ENCODE results near the gene RPL23.

The RPL23 gene

GRCh38 chr17:38853292-38854219 lies at the start of gene RPL23:
TSS of gene RPL23 (minus strand) at chr17:38853721. CDS start at chr17:38853710, 11 bp downstream.
- TF ChIP-seq CTCF (IDR thresholded peaks at IDR 0.05; ENCODE audit: low read depth, low read length): no peak
- peak within 1 kb of the TSS; percentile 64 to 76 for H3K4me3 ChIP-seq (replicated peaks in 1 of 2; ENCODE audit: low read depth in 2 of 2, low read length in 2 of 2)
- DNase-seq (ENCODE audit: low read depth in 2 of 2): peak; percentile 98

- peak; percentile 96 to 98 for DNase-seq (ENCODE audit: low read depth in 2 of 2)
- TF ChIP-seq CTCF (IDR thresholded peaks at IDR 0.05; ENCODE audit: low read depth, low read length): no peak
- peak overlapping the region in 1 of 2 donors; percentile 7 for H3K4me3 ChIP-seq (replicated peaks in 1 of 2; ENCODE audit: low read depth in 2 of 2, low read length in 2 of 2)
Measured at GRCh38 chr17:38900978-38901656, 47.6 kb upstream of the RPL23 start.

- no peak for TF ChIP-seq CTCF (IDR thresholded peaks at IDR 0.05; ENCODE audit: low read depth, low read length)
- DNase-seq (ENCODE audit: low read depth in 2 of 2): no peak
- no peak overlapping the region for H3K4me3 ChIP-seq (replicated peaks in 1 of 2; ENCODE audit: low read depth in 2 of 2, low read length in 2 of 2)
Measured at GRCh38 chr17:38899421-38899820, 45.9 kb upstream of the RPL23 start.

GRCh38 chr17:38898812-38899348 lies 45.4 kb upstream of the RPL23 start:
- H3K4me3 ChIP-seq (replicated peaks in 1 of 2; ENCODE audit: low read depth in 2 of 2, low read length in 2 of 2): no peak overlapping the region
- DNase-seq (ENCODE audit: low read depth in 2 of 2): peak in 1 of 2 donors; percentile 69

GRCh38 chr17:38898291-38898679 lies 44.8 kb upstream of the RPL23 start:
- DNase-seq (ENCODE audit: low read depth in 2 of 2): no peak
- TF ChIP-seq CTCF (IDR thresholded peaks at IDR 0.05; ENCODE audit: low read depth, low read length): no peak
- no peak overlapping the region for H3K4me3 ChIP-seq (replicated peaks in 1 of 2; ENCODE audit: low read depth in 2 of 2, low read length in 2 of 2)

More at GRCh38 chr17:38898812-38899348, 45.4 kb upstream of the RPL23 start:
- no peak for TF ChIP-seq CTCF (IDR thresholded peaks at IDR 0.05; ENCODE audit: low read depth, low read length)

GRCh38 chr17:38897671-38898290 lies 44.3 kb upstream of the RPL23 start:
- no peak for TF ChIP-seq CTCF (IDR thresholded peaks at IDR 0.05; ENCODE audit: low read depth, low read length)
- DNase-seq (ENCODE audit: low read depth in 2 of 2): no peak
- no peak overlapping the region for H3K4me3 ChIP-seq (replicated peaks in 1 of 2; ENCODE audit: low read depth in 2 of 2, low read length in 2 of 2)
